Neural progenitor cell (in vitro differentiated cells): ENCODE data around the gene AGXT.

Experiments
- CTCF ChIP-seq: fragments of 200-600 bp; sonication (generic); IDR thresholded peaks from 2 replicates; pipeline ENCODE4 v1.5.1; 2017; ENCODE audit warnings: antibody characterized with exemption, mild to moderate bottlenecking
- EZH2 ChIP-seq: fragments of 200-600 bp; sonication (generic); IDR thresholded peaks from 2 replicates; pipeline ENCODE4 v1.6.1; 2017; ENCODE audit warnings: antibody characterized with exemption, mild to moderate bottlenecking, moderate library complexity
- EZH2phosphoT487 ChIP-seq: fragments of 200-600 bp; sonication (generic); IDR thresholded peaks from 2 replicates; pipeline ENCODE4 v1.6.1; 2017; ENCODE audit warnings: antibody characterized with exemption

- TF ChIP-seq CTCF (no peak), EZH2 (no peak), EZH2phosphoT487 (no peak)
Observed at GRCh38 chr2:240858321-240858720, 10.3 kb upstream of the AGXT start.
